ENCODE measurements around the gene TNXB. TPM values are rescaled to one million over a fixed set of nuclear protein-coding genes. Genes with fewer than 3 reads are reported as not detected.
A peak's percentile ranks its signal among the peaks of the same experiment; 100 is the strongest.

The TNXB gene
- total and polyA plus RNA-seq, 12 donors: 36.2 to 123 (median 61.4) TPM

GRCh38 chr6:32088487-32089049, 20.6 kb downstream of the TNXB start:
- Histone ChIP-seq H3K27ac (peak overlapping the region in 9 of 10 donors; percentile 63 to 87 (median 80)), H3K27me3 (peaks cover 0 to 27% (median 3%) of the 10 kb centered on the region in 7 donors), H3K9me3 (no peaks in the 10 kb centered on the region), H3K36me3 (peaks cover 0 to 88% (median 14%) of the 10 kb centered on the region in 9 donors), H3K4me1 (peaks cover 3 to 42% (median 35%) of the 10 kb centered on the region in 9 donors), H3K4me3 (no peak overlapping the region)
- no peak for ATAC-seq
- TF ChIP-seq CTCF (IDR thresholded peaks at IDR 0.05): no peak
- no peak for DNase-seq
- intact Hi-C loops (cut with DNase I): no loop called here
- 91 to 93% methylated on average over 14 of the region's 14 CpGs for WGBS, 2 donors

- peak; percentile 88 to 90 for DNase-seq
- H3K4me1 ChIP-seq: peaks cover 3 to 41% (median 28%) of the 10 kb centered on the region in 9 donors
- peaks cover 0 to 27% (median 3%) of the 10 kb centered on the region in 7 donors for H3K27me3 ChIP-seq
- H3K9me3 ChIP-seq: no peaks in the 10 kb centered on the region
- H3K36me3 ChIP-seq: peaks cover 0 to 88% (median 14%) of the 10 kb centered on the region in 9 donors
- intact Hi-C loops (cut with DNase I): no loop called here
- peak overlapping the region; percentile 34 to 87 (median 78) for H3K27ac ChIP-seq
- WGBS, 2 donors: 11 to 15% methylated on average over 35 to 49 of the region's 50 CpGs
- TF ChIP-seq CTCF (IDR thresholded peaks at IDR 0.05): peak; percentile 53 to 82 (median 66)
- peak; percentile 78 to 91 (median 90) for ATAC-seq
- H3K4me3 ChIP-seq: peak overlapping the region in 8 of 10 donors; percentile 2 to 39 (median 20)
Observed at GRCh38 chr6:32087574-32088486, 21.3 kb downstream of the TNXB start.

- peaks cover 0 to 41% (median 25%) of the 10 kb centered on the region in 9 donors for H3K4me1 ChIP-seq
- H3K9me3 ChIP-seq: no peaks in the 10 kb centered on the region
- DNase-seq (no peak), ATAC-seq (peak in 5 of 8 donors; percentile 1 to 16 (median 10))
- intact Hi-C loops (cut with DNase I): no loop called here
- WGBS, 2 donors: 26 to 28% methylated on average over 45 of the region's 45 CpGs
- peak overlapping the region; percentile 34 to 87 (median 78) for H3K27ac ChIP-seq
- peaks cover 0 to 89% (median 14%) of the 10 kb centered on the region in 9 donors for H3K36me3 ChIP-seq
- H3K27me3 ChIP-seq: peaks cover 0 to 27% (median 3%) of the 10 kb centered on the region in 7 donors
- TF ChIP-seq CTCF (IDR thresholded peaks at IDR 0.05): no peak
- peak overlapping the region in 8 of 10 donors; percentile 2 to 39 (median 20) for H3K4me3 ChIP-seq
Observed at GRCh38 chr6:32086661-32087573, 22.2 kb downstream of the TNXB start.
